ENCODE data around the gene USP36.

Gene USP36

DNA sequence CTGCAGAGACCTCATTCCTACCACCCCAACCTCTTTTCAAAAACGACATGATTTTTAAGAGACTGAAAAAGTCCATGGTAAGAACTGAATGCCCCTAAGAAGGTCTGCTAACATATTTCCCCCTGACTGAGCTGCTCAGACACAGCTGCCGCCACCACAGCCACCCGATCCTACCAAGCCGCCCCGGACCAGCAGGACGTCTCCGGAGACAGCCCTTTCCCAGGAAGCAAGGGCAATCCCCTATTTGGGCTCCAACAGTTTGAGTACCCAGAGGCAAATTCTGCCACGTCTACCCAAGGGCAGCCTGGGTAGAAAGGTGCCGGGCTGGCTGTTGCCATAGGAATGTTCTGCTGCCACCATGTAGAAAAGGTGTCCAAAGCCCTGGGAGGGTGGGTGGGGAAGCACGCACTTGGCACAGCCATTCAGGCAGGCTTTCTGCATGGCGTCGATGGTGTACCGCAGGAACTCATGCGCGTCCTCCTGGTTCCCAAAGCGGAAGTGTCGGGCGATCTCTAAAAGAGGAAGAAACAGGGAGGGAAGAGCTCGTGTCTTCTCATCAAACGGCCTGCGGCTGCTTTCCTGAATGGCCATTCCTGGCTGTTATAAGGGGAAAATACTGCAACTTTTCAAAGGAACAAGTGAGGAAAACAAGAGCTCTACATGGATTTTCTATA, 13.6 kb downstream of the USP36 start:
- no peak overlapping the region for H3K4me3 ChIP-seq (ENCODE audit: low read depth, low read length)
- TF ChIP-seq, protein P1, sequence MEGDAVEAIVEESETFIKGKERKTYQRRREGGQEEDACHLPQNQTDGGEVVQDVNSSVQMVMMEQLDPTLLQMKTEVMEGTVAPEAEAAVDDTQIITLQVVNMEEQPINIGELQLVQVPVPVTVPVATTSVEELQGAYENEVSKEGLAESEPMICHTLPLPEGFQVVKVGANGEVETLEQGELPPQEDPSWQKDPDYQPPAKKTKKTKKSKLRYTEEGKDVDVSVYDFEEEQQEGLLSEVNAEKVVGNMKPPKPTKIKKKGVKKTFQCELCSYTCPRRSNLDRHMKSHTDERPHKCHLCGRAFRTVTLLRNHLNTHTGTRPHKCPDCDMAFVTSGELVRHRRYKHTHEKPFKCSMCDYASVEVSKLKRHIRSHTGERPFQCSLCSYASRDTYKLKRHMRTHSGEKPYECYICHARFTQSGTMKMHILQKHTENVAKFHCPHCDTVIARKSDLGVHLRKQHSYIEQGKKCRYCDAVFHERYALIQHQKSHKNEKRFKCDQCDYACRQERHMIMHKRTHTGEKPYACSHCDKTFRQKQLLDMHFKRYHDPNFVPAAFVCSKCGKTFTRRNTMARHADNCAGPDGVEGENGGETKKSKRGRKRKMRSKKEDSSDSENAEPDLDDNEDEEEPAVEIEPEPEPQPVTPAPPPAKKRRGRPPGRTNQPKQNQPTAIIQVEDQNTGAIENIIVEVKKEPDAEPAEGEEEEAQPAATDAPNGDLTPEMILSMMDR (IDR thresholded peaks at IDR 0.05; ENCODE audit: borderline replicate concordance, insufficient read depth, low read depth, low read length), result no peak

DNA sequence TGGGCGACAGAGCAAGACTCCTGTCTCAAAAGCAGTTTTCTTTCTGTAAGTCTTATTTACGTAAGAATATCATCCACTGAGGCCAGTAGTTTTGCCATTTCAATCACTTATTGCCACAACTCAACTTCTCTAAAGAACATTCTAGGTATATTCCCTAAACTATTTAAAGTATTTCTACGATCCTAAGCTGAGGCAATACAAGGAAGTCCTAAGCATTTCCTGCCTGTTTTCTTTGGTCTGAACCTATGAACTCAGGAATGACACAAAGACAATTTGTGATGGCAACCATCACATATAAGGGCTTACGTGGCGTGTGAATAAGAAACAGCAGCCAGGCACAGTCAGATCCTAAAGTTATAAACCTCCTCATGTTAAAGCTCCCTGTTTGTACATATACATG, 14.2 kb downstream of the USP36 start:
- TF ChIP-seq, protein P1 (IDR thresholded peaks at IDR 0.05; ENCODE audit: borderline replicate concordance, insufficient read depth, low read depth, low read length), result no peak

DNA sequence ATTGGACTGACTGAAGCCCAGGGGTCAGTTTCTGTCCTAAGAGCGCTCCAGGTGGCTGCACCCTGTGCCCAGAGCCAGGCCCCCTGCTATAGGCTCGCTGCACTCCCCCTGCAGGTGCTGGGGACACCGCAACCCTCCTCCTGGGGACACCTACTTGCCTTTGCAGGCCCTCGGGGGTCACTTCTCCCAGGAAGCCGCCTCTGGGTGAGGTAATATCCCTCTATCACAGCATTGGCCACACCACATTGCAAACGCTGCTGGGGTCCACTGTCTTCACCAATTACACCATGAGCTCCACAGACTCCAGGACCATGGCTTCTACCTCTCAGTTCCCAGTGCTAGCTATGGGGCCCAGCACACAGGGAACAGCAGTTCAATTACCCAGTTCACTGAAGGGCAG, 14.9 kb downstream of the USP36 start:
- H3K4me3 ChIP-seq (ENCODE audit: low read depth, low read length), result no peak overlapping the region
- TF ChIP-seq, protein P1 (IDR thresholded peaks at IDR 0.05; ENCODE audit: borderline replicate concordance, insufficient read depth, low read depth, low read length), result no peak

More for the DNA sequence above, 14.2 kb downstream of the USP36 start:
- H3K4me3 ChIP-seq (ENCODE audit: low read depth, low read length), result no peak overlapping the region

DNA sequence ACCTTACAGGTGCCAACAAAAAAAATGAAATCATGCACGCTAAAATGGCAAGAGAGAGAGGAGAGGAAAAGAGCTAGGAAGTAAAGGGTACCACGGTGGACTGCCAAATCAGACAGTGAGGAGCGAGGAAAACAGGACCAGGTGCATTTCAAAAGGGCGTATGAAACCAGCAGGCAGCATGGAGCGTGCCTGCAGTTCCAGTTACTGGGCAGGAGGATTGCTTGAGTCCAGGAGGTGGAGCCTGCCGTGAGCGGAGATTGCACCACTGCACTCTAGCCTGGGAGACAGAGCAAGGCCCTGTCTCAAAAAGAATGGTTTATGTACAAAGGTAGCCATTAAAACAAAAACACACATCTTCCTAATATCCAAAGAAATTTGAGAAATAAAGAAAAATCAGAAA, 16.4 kb downstream of the USP36 start:
- TF ChIP-seq, protein P1 (IDR thresholded peaks at IDR 0.05; ENCODE audit: borderline replicate concordance, insufficient read depth, low read depth, low read length), result no peak

DNA sequence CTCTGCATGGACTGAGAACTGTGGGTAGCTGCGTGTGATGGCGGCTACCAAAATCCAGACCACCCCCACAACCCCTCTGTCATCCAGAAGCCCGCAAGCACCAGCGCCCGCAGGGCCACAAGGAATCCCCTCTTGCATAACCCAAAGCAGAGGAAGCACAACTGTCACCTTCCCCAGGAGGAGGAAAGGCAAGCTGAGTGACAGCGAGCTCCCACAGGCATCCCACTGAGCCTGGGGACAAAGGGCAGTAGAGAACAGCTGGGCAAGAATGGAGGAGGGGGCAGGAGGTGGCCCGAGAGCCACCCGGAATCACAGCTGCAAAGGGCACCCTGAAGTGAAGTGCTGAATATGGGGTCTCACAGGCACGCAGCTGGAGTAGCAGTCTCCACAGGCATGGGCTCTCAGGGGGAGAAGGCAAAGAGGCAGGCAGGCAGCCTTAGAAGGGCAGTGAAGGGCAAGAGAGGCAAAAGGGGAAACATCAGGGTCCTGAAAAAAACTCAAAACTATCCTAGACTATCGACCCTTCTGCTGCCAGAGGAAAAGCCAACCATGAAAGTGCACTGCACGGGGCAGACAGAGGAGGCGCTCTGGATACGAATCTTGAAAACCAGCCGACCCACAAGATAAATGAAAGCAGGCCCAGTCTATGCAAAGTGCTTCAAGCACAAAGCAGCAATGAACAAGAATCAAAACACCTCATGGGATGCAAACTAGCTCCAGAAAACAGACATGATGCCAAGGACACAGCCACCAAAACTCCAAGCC, 17.1 kb downstream of the USP36 start:
- TF ChIP-seq, protein P1 (IDR thresholded peaks at IDR 0.05; ENCODE audit: borderline replicate concordance, insufficient read depth, low read depth, low read length), result peak; percentile 19; the same call in 1 of the 2 replicates
- H3K4me3 ChIP-seq (ENCODE audit: low read depth, low read length), result no peak overlapping the region

More for the DNA sequence above, 16.4 kb downstream of the USP36 start:
- H3K4me3 ChIP-seq (ENCODE audit: low read depth, low read length), result no peak overlapping the region

DNA sequence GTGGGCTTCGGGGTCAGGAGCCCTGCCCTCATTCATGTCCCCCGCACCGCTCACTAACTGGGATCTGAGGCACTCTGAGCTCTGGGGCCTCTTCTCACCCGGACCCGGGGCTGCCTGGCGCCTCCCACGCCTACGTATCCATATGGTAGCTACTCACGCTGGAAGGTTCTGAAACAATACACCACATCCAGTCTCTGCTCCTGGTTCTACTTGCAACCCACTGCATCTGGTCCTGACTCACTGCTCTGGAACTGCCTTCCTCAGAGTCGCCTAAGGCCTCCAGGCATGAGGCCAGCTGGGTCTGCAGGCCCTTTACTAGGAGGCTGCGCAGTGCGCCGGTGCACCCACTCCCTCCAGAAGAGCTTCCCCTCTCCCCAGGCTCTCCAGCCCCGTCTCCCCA, 18.1 kb downstream of the USP36 start:
- TF ChIP-seq, protein P1 (IDR thresholded peaks at IDR 0.05; ENCODE audit: borderline replicate concordance, insufficient read depth, low read depth, low read length), result no peak
- H3K4me3 ChIP-seq (ENCODE audit: low read depth, low read length), result no peak overlapping the region

DNA sequence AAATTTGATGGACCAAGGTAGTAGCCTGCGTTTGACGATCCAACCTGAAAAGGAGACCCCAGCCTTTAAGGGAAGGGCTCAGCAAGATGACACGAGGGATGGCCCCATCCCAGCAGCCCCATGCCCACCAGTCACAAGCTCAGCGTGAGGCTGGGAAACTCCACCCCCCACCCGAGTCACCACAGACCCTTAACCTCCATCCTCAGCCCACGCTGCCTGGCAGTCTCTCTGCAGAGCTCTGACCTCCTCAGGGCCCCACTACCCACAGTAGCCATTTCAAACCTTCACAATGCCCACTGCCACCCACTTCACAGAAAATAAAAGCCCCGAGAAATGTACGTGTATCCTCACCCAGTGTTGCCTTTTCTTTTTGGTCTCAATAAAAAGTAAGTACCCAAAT, 18.7 kb downstream of the USP36 start:
- H3K4me3 ChIP-seq (ENCODE audit: low read depth, low read length), result no peak overlapping the region
- TF ChIP-seq, protein P1 (IDR thresholded peaks at IDR 0.05; ENCODE audit: borderline replicate concordance, insufficient read depth, low read depth, low read length), result no peak
